ENCODE measurements around the gene COL12A1. TPM values are rescaled to one million over a fixed set of nuclear protein-coding genes. Genes with fewer than 3 reads are reported as not detected.

Gene COL12A1
- total RNA-seq, 1 donor from 2014 or later = 22.8 TPM

DNA sequence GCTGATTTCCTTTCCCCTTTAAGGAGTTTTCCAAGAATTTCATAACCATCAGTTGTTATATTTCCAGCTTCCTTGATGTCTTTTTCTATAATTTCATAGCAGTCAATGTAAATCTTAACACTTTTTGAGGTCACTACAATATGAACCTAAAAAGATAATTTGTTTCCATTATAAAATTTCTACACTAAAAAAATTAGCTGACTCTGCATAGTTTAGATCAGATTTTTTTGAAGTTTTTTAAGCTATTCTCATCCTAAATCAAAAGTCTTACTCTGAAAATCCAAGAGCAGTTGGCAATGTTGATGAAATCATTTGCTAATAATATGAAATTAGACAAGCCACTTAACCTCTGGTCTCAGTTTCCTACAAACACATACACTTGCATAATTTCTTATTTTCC is 96.8 kb downstream of the COL12A1 start:
- no peak for DNase-seq (ENCODE audit: low spot score in 2 of 2)
- FAIRE-seq = no peak

DNA sequence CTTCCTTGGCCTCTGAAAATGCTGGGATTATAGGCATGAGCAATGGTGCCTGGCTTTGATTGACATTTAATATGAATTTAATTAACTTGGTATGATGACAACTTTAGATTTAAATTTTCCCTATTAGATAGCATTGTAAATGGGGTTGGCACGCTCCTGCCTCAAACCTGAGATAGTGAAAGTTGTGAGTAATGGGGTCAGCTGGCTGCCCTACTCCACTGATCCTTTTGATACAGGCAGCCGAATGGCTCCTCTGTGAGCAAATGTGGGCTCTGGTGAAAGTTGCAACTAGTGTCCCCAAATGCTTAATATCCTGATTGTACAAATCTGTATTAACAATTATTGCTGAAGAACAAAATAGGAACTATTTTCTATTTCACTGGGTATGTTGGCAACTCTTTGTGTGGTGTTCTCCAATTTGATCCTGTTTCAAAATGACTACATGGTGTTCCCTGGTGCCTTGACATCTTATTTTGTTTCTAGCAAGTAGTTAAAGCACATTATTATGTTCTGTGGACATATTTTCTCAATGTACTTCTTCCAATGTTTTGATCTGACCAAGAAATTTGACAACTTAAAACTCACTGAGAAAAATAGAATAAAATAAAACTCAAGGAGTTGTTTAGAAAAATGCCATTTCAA is 97.4 kb downstream of the COL12A1 start:
- FAIRE-seq = no peak
- DNase-seq (ENCODE audit: low spot score in 2 of 2) = no peak

DNA sequence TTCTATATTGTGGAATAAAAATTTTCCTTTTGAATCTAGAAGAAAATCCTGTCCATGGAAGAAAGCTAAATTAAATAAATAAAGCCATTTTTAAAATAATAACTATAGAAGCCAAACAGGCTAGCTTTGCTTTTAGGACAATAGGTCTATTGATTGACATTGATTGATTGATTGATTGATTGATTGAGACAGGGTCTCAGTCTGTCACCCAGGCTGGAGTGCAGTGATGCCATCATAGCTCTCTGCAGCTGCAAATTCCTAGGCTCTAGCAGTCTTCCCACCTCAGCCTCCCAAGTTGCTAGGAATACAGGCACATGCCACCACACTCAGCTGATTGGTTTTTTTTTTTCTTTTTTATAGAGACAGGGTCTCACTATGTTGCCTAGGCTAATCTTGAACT is 97.9 kb downstream of the COL12A1 start:
- FAIRE-seq (no peak), DNase-seq (ENCODE audit: low spot score in 2 of 2) (no peak)

DNA sequence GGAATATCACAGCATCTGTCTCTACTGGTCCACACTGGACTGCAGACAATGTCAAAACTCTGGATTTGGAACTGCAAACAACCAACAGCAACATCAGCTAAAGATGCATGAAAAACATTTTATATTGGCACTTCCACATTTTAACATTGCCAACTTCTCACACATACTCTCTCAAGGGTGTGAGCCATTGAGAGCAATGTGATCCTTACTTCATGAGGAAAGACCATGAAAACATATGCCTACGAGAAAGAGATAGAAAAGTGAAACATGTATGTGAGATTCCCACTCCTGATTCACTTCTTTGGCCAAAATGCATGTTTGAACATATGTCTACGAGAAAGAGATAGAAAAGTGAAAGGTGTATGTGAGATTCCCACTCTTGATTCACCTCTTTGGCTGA is 99.4 kb downstream of the COL12A1 start:
- DNase-seq (ENCODE audit: low spot score in 2 of 2) = no peak
- no peak for FAIRE-seq

DNA sequence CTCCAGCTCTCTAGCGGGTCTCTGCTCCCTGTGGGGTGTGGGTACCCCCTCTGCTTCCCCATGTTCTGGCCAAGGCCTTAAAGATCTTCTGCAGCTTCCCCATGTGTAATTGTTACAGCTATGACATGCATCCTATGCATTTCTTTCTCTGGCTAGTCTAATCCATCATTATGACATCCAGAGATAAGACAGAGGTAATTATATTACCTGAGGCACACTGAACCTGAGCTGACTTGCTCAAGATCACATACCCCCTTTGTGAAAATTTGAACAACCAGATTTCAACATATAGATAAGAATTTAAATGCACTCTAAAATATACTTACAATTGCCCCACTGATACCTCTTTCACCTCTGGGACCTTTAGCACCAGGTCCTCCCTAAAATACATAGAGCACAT is 102.4 kb downstream of the COL12A1 start:
- FAIRE-seq (no peak), DNase-seq (ENCODE audit: low spot score in 2 of 2) (no peak)

DNA sequence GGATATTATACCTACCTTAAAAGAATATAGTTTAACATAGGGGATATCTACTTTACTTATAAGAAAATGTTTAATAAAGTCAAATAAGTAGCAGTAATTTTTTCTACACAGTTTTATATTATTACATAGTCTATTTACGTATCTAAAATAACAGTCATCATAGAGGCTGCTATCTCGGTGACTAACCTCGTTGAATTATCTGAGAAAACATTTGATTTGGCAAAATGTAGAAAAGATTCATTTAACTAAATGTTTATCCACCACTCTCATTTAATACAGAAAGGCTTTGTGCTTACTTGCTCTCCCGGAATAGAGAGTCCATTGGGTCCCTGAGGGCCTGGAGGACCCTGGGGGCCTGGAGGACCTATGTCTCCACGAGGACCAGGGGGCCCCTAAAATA is 103.6 kb downstream of the COL12A1 start:
- no peak for DNase-seq (ENCODE audit: low spot score in 2 of 2)
- no peak for FAIRE-seq

DNA sequence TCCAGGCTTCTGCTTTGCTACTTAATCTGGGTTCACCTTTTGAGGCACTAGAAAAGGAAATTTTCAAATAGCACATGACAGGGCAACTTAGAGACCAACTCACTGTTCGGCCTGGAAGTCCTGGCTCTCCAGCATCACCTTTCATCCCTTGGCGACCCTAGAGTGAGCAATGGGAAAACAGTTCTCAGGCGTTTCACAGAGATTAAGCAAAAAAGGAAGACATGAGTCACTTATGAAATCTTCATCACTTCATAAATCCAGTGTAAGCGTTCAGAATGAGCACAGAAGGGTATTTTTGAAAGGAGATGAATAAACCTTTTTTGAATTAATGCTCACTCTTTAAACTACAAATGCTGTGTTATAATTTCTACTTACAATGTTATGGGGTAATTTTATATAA is 104.0 kb downstream of the COL12A1 start:
- DNase-seq (ENCODE audit: low spot score in 2 of 2) (no peak), FAIRE-seq (no peak)

DNA sequence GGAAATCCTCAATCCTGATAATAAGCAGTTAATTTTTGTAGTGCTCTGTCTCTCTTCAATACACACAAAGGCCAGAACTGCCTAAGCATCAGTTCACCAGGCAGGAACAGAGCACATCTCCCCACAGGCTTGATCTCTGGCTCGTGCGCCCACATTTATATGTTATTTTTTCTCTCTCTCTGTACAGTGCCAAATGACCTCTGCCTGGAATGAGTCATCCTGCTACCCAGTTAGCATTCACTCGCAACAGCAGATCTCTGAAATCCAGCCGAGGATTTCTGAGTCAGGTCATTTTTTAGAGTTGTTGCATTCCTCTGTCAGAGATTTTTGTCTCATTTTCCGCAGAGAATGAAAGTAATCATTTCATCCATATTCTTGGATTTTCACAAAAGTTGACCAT is 107.1 kb downstream of the COL12A1 start:
- DNase-seq (ENCODE audit: low spot score in 2 of 2) (peak in 1 of 2 donors; percentile 18), FAIRE-seq (no peak)

DNA sequence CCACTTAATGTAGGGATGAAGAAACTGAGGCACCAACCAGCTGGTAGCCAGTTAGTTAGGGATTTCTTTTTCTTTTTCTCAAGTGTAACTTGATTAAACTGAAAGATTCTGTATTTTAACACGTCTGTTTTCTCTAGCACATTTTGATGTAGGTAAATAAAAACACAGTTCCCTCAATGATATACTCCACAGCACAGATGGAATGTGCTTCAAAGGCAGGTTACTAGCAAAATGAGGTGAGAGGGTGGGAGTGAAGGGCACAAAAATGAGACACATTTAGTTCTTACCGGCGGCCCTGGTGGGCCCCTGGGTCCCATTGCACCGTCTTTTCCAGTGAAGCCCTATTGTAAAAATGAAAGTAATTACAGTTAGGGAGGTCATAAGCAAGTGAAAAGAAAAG is 108.9 kb downstream of the COL12A1 start:
- DNase-seq (ENCODE audit: low spot score in 2 of 2) (no peak), FAIRE-seq (no peak)

DNA sequence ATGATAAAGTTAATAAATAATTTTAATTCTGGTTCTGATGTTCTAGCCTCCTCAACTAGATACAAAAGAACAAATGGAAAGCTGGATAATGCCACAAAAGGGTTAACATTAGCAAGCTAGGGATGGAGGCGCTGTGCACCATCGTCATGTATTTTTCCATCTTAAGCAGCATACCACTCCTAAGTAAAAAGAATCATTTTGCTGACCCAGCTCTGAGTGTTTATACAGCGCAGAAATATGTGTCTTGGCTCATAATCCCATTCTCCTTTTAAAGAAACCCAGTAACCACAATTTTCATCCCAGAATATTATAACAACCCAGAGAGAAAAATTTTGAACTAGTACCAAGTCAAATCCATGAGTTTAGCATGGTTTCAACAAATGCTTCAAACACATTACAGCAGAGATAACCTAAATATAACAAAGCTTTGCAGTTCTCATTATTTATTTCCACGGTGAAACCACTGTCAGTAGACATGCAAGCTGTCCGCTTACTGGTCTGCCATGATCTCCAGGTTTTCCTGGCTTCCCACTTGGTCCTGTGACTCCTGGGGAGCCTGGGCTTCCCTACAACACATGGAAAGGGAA is 111.1 kb downstream of the COL12A1 start:
- DNase-seq (ENCODE audit: low spot score in 2 of 2) (no peak), FAIRE-seq (no peak)

DNA sequence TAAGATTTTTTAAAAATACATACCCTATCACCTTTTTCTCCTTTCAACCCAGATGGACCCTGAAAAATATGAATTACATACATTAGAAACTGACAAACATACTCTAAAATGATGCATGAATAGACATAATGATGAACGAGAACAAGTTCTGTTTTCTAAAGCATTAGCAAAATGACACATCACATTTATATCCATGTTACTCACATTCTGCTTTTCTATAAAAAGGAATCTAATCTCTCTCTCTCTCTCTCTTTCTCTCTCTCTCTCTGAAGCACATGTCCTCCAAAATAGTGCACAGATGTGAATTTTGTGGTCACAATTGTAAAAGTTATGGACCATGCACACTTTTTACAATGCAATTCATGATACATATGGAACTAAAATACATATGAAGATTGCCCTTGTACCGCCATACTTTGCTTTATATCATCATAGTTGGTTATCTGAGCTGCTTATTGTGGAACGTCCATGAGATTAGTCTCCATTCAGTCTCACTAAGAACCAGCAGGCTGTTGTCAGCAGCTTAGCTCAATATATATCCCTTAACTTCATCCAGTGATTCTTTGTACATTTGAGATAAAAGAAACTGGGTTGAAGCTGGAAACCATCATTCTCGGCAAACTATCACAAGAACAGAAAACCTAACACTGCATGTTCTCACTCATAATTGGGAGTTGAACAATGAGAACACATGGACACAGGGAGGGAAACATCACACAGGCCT is 114.2 kb downstream of the COL12A1 start:
- FAIRE-seq = no peak

DNA sequence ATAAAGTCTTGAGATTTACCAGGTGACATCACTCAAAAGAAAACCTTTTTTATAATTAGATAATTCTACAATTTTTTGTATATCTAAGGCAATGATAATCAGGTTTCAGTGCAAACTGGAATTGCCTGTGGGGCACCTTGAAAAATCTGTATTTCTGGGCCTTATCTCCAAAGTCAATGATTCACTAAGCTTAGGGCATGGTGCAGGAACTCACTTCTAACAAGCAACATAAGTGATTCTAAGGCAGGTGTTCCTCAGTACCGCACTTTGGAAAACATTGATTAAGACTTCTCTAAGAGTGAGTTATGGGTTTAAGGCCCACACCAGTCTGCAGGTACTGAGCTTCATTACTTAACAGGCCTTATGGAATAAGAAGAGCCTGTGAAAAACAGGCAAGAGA is 115.3 kb downstream of the COL12A1 start:
- DNase-seq (ENCODE audit: low spot score in 2 of 2) = no peak
- FAIRE-seq = no peak

More for the DNA sequence above, 114.2 kb downstream of the COL12A1 start:
- DNase-seq (ENCODE audit: low spot score in 2 of 2) = no peak

DNA sequence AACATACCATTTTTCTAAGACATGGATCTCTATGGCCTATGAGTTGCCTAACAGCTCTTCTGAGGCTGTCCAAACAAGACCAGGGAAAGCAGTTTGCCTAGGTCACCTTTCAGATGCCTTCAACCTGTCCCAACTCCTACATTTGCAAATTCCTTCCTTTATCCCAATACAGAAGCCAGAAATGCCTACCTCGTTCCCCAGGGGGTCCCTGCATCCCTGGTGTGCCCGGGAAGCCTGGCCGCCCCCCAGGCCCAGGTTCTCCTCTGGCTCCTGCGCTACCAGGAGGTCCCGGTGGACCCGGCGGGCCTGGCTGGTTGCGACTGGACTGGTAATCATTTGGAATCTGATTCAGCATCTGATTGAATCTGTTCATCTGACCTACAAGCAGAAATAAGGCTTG is 115.9 kb downstream of the COL12A1 start:
- FAIRE-seq = no peak
- no peak for DNase-seq (ENCODE audit: low spot score in 2 of 2)

DNA sequence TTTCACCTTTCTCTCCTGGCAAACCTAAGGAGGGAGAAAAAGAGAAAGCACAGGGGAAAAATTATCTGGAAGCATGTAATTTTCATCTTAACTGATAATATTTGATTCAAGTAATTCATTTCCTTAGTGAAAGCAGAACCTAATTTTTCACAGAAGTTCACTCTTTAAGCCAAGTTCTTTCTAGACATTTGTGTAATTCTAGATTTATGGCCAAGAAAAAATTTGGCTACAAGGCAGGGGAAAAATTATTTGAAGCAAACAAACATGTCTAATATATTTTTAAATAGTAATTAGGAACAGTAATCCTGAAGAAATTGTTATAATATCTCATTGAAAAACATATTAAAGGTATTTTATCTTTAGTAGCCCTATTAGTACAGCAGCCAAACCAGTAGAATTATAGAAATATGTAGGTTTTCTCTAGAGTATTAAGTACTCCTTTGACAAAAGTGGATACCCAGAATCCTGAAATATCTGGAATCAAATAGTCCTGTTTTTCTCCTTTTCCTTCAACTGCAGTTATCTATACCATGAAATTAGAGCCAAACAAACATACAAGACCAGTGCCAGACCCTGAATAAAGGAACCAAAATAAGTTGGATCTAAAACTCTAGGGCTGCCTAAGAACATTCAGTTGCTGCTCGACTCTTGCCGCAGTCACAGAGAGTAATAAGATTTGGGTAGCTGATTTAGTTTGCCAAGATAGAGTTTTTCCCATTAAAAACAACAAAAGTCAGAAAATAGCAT is 116.5 kb downstream of the COL12A1 start:
- FAIRE-seq (no peak), DNase-seq (ENCODE audit: low spot score in 2 of 2) (no peak)

DNA sequence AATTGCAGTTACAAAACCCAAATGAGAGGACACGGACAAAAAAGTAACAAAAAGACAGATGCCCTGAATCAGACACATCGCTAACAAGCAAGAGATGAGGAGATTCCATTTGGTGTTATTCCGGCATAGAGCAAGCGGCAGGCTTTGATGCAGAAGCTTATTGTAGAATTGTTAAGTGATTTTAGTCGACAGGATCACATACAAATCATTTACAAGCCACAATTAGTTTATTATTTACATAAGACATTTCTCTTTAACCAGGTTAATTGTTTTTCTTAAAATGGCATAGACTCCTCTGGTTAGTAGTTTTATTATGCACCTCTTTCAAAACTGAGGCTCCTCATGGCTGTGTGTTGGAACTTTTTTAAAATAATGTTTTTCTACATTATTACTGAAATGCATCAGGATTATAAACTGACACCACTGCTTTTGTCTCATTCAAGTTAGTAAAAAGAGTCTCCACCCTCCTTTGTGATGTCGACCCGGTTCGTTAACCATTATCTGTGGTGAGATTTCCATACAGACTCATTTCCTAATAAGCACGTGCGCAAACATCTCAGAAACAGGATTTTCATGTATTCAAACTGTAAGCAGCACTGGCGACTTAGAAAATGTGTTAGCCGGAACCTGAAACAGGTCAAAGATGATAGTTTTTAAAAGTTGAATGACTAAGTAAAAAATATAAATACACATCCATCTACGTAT is 119.8 kb downstream of the COL12A1 start:
- FAIRE-seq = no peak

DNA sequence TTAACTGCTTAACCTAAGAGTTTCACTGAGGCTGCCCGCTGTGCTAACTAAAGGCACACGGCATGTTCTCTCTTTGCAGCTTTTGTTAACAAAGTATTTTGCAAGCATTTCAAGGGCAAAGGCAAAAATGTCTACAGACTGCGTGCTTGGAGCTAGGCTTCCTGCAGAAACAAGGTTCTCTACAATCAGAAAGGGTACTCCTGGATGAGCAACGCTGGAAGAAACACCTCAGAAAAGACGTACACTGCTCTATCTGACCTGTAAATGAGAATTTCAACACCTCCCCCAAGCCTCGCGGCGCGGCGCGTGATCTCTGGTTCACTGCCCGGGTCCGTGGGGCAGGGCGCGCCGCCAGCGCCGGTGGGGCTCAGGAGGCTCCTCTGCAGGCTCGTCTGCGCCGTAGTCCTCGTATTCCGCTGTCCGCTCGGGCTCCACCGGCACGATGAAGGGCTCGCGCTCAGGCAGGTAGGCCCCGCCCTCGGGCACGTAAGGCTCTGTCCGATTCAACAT is 120.9 kb downstream of the COL12A1 start:
- DNase-seq (ENCODE audit: low spot score in 2 of 2) (no peak), FAIRE-seq (no peak)

More for the DNA sequence above, 119.8 kb downstream of the COL12A1 start:
- DNase-seq (ENCODE audit: low spot score in 2 of 2) = no peak

DNA sequence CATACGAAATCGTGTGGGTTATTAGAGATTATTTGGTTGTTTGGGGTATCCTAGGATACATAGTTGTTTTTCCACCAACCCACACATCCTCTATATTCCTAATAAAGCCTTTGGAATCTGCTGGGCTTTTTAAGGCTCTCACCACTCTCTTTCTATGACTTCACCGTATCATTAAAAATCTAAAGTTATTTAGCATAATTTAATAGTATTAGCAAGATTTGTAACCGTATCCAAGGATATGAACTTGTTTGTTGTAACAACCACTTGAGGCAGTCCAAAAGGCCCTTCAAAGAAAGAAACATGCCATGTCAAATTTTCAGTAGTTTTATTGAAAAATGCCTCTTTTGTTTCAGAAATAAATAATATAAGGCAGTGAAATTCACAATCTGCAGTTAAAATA is 121.8 kb downstream of the COL12A1 start:
- DNase-seq (ENCODE audit: low spot score in 2 of 2) (no peak), FAIRE-seq (no peak)

DNA sequence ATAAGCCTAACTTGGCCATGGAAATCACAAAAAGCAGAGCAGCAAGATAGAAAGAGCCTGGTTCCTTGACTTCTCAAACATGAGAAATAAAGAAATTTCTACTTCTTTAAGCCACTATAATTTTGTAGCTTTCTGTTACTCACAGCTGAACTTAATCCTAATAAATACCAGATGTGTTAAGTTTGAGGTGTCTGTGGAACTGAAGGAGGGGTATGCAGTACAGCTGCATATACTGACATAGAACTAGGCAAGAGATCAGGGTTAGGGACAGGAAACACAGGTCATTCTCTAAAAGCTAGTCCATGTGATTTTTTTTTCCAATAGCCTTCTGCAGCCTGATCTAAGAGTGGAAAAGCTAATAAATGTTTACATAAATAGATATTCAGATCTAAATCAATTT is 123.9 kb downstream of the COL12A1 start:
- DNase-seq (ENCODE audit: low spot score in 2 of 2) = no peak
- FAIRE-seq = no peak

DNA sequence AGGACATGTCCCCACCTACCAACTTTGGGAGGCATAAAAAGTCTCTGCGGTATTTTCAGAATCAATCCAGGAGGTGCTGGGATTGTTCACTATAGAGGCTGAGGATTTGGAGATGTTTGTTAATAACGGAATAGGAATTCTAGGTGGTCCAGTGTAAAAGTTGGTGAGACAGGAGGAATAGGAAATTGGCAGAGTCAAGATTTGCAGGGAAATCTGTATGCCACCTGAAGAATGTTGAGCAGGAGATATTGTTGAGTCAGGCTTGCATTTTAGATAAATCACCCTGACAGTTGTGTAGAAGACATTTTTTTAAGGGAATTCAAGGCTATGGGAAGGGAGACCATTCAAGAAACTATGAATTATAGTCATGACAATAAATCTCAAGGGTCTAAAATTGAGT is 124.8 kb downstream of the COL12A1 start:
- DNase-seq (ENCODE audit: low spot score in 2 of 2) = no peak
- FAIRE-seq = no peak

DNA sequence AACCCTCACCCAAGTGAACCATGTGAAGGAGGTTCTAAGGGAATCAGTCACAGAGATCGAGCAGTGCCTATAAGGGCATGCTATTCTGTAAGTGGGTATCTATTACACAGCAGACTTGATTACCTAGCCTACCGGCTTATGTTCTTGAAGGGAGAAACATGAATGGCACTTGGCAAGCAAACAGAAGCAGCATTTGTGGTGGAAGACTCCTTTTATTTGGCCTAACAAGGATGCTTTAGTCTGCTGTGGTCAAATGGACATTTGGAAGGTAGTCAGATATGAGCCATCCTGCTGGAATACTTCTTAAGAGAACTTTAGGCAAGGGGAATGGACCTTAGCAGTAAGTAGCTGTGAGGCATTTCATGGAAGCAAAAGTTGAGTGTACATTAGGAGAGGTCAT is 126.3 kb downstream of the COL12A1 start:
- no peak for DNase-seq (ENCODE audit: low spot score in 2 of 2)
- FAIRE-seq = no peak
